ENCODE measurements around the gene TTC5.

- TF ChIP-seq, protein P1, sequence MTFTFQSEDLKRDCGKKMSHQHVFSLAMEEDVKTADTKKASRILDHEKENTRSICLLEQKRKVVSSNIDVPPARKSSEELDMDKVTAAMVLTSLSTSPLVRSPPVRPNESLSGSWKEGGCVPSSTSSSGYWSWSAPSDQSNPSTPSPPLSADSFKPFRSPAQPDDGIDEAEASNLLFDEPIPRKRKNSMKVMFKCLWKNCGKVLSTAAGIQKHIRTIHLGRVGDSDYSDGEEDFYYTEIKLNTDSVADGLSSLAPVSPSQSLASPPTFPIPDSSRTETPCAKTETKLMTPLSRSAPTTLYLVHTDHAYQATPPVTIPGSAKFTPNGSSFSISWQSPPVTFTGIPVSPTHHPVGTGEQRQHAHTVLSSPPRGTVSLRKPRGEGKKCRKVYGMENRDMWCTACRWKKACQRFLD (tag by site-specific recombination; IDR thresholded peaks at IDR 0.05) = no peak
- TF ChIP-seq, protein P2, sequence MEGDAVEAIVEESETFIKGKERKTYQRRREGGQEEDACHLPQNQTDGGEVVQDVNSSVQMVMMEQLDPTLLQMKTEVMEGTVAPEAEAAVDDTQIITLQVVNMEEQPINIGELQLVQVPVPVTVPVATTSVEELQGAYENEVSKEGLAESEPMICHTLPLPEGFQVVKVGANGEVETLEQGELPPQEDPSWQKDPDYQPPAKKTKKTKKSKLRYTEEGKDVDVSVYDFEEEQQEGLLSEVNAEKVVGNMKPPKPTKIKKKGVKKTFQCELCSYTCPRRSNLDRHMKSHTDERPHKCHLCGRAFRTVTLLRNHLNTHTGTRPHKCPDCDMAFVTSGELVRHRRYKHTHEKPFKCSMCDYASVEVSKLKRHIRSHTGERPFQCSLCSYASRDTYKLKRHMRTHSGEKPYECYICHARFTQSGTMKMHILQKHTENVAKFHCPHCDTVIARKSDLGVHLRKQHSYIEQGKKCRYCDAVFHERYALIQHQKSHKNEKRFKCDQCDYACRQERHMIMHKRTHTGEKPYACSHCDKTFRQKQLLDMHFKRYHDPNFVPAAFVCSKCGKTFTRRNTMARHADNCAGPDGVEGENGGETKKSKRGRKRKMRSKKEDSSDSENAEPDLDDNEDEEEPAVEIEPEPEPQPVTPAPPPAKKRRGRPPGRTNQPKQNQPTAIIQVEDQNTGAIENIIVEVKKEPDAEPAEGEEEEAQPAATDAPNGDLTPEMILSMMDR (tag by site-specific recombination; IDR thresholded peaks at IDR 0.05) = no peak
- TF ChIP-seq ZNF324 (tag by site-specific recombination; IDR thresholded peaks at IDR 0.05) (no peak), ZNF274 (IDR thresholded peaks at IDR 0.05; ENCODE audit: low read length) (no peak), ZNF274 (tag by site-specific recombination; IDR thresholded peaks at IDR 0.05; ENCODE audit: borderline replicate concordance) (no peak), ZFP41 (tag by site-specific recombination; IDR thresholded peaks at IDR 0.05; ENCODE audit: borderline replicate concordance) (no peak), REST (tag by site-specific recombination; IDR thresholded peaks at IDR 0.05) (no peak), ZNF354C (tag by site-specific recombination; IDR thresholded peaks at IDR 0.05; ENCODE audit: borderline replicate concordance, low read depth) (no peak), YY1 (tag by site-specific recombination; IDR thresholded peaks at IDR 0.05) (no peak), GLIS2 (tag by site-specific recombination; IDR thresholded peaks at IDR 0.05) (no peak), ZNF335 (tag by site-specific recombination; conservative IDR thresholded peaks at IDR 0.05) (no peak), ZNF791 (tag by site-specific recombination; IDR thresholded peaks at IDR 0.05) (no peak)
Observed at GRCh38 chr14:20331053-20331613, 25.4 kb upstream of the TTC5 start.
